GM19455 (cell line): Measurements from ENCODE around the gene SBF2.
"Not testable (repeated sequence)": the region's sequence is repeated elsewhere in the genome, so short reads cannot be mapped to it uniquely, and the experiment has no call there.

Experiments
- ATAC-seq: cut with Tn5 transposase; IDR thresholded peaks from one replicate; pipeline ENCODE4 v1.9.1; 2021; ENCODE audit not compliant: unreplicated experiment

The SBF2 gene

GRCh38 chr11:10205928-10206327 is 88.1 kb downstream of the SBF2 start:
- no peak for ATAC-seq

- no peak for ATAC-seq
Measured at GRCh38 chr11:10204021-10204420, 90.0 kb downstream of the SBF2 start.

- ATAC-seq = no peak
Measured at GRCh38 chr11:10201343-10201742, 92.7 kb downstream of the SBF2 start.

- no peak for ATAC-seq
Measured at GRCh38 chr11:10197091-10197490, 96.9 kb downstream of the SBF2 start.

GRCh38 chr11:10192036-10192435 is 102.0 kb downstream of the SBF2 start:
- no peak for ATAC-seq

- ATAC-seq = no peak
Measured at GRCh38 chr11:10181811-10182210, 112.2 kb downstream of the SBF2 start.

- no peak for ATAC-seq
Measured at GRCh38 chr11:10164621-10165020, 129.4 kb downstream of the SBF2 start.

GRCh38 chr11:10162222-10162621 is 131.8 kb downstream of the SBF2 start:
- no peak for ATAC-seq

GRCh38 chr11:10160350-10160749 is 133.7 kb downstream of the SBF2 start:
- ATAC-seq = no peak

GRCh38 chr11:10158461-10158860 is 135.6 kb downstream of the SBF2 start:
- no peak for ATAC-seq

GRCh38 chr11:10155793-10156490 is 138.1 kb downstream of the SBF2 start:
- ATAC-seq = no peak

- no peak for ATAC-seq
Measured at GRCh38 chr11:10150800-10151199, 143.2 kb downstream of the SBF2 start.

GRCh38 chr11:10149553-10149952 is 144.5 kb downstream of the SBF2 start:
- no peak for ATAC-seq

GRCh38 chr11:10147195-10147594 is 146.8 kb downstream of the SBF2 start:
- ATAC-seq = no peak

GRCh38 chr11:10144954-10145353 is 149.1 kb downstream of the SBF2 start:
- ATAC-seq = no peak

- no peak for ATAC-seq
Measured at GRCh38 chr11:10139656-10140055, 154.4 kb downstream of the SBF2 start.

- ATAC-seq = no peak
Measured at GRCh38 chr11:10139143-10139542, 154.9 kb downstream of the SBF2 start.

- ATAC-seq = no peak
Measured at GRCh38 chr11:10134975-10135481, 159.0 kb downstream of the SBF2 start.

- ATAC-seq = not testable (repeated sequence)
Measured at GRCh38 chr11:10134226-10134625, 159.8 kb downstream of the SBF2 start.

- not testable (repeated sequence) for ATAC-seq
Measured at GRCh38 chr11:10133251-10133650, 160.8 kb downstream of the SBF2 start.

GRCh38 chr11:10130875-10131274 is 163.1 kb downstream of the SBF2 start:
- no peak for ATAC-seq

- ATAC-seq = not testable (repeated sequence)
Measured at GRCh38 chr11:10129184-10129583, 164.8 kb downstream of the SBF2 start.

- no peak for ATAC-seq
Measured at GRCh38 chr11:10125522-10126133, 168.4 kb downstream of the SBF2 start.
